BLaER1 treated with 17β-estradiol and CSF1 and Interleukin-3, amounts not matched to agents 10 nM and 100 nM (cell line): ENCODE data around the gene TM4SF1.

Source experiments
- H3K27ac ChIP-seq, 11 experiments: shearing (Covaris generic); formaldehyde crosslinking; 2 replicates each; pipeline ENCODE4 v1.8.1; 2022
- H3K27me3 ChIP-seq, 11 experiments: shearing (Covaris generic); formaldehyde crosslinking; 2 replicates each; pipeline ENCODE4 v1.8.1; 2022
- H3K36me3 ChIP-seq, 11 experiments: shearing (Covaris generic); formaldehyde crosslinking; 2 replicates each; pipeline ENCODE4 v1.8.1; 2022
- H3K4me1 ChIP-seq, 10 experiments: shearing (Covaris generic); formaldehyde crosslinking; 2 replicates each; pipeline ENCODE4 v1.8.1; 2022
- H3K4me2 ChIP-seq, 11 experiments: shearing (Covaris generic); formaldehyde crosslinking; 2 replicates each; pipeline ENCODE4 v1.8.1; 2022
- H3K4me3 ChIP-seq, 10 experiments: shearing (Covaris generic); formaldehyde crosslinking; 2 replicates each; pipeline ENCODE4 v1.8.1; 2022
- H3K9ac ChIP-seq, 11 experiments: shearing (Covaris generic); formaldehyde crosslinking; 2 replicates each; pipeline ENCODE4 v1.8.1; 2022
- H3K9me3 ChIP-seq, 11 experiments: shearing (Covaris generic); formaldehyde crosslinking; replicated peaks in 1 of 11; 2 replicates each; pipeline ENCODE4 v1.8.1; 2022
- H4K20me1 ChIP-seq, 11 experiments: shearing (Covaris generic); formaldehyde crosslinking; 2 replicates each; pipeline ENCODE4 v1.8.1; 2022
- Cebpa-rat ChIP-seq, 11 experiments: shearing (Covaris generic); IDR thresholded peaks; 2 replicates each; pipeline ENCODE4 v1.8.1; 2022

Gene TM4SF1

DNA sequence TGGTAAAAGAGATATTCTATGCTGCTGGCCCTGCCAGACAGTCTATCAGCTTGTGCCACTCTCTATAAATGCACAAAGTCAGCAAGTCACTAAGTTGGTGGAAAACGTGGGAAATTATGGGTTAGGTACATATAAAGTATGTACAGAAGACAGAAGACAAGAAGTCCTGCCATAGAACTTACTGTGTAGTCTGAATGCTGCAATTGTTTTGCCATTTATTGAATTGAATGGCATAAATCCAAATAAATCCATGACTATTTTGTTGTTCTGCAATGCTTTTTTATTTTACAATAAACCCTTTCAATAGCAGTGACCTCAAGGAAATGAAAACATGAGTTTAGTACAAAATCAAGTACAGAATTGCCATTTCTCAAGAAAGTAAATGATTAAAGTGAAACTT lies 34.1 kb upstream of the TM4SF1 start:
- Histone ChIP-seq H3K9me3 (no peaks in the 10 kb centered on the region), H3K4me3 (no peak overlapping the region), H3K36me3 (no peaks in the 10 kb centered on the region), H3K27ac (no peak overlapping the region), H3K4me1 (no peaks in the 10 kb centered on the region), H3K9ac (no peak overlapping the region), H3K4me2 (no peak overlapping the region), H4K20me1 (no peaks in the 10 kb centered on the region), H3K27me3 (no peaks in the 10 kb centered on the region)
- no peak for TF ChIP-seq Cebpa-rat (IDR thresholded peaks at IDR 0.05)

DNA sequence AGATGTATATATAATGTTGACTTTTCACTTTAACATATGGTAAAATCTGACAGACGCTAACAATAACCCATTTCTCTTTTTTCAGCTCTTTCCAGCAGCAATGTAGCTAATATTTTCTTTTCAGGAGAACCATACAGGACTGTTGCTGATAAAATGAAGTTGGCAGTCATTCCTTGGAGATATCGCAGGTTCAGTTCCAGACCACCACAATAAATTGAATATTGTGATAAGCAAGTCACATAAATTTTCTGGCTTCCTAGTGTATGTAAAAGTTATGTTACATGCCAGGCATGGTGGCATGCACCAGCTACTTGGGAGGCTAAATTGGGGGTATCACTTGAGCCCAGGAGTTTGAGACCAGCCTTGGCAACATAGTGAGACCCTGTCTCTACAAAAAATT lies 31.9 kb upstream of the TM4SF1 start:
- Histone ChIP-seq H3K9ac (no peak overlapping the region), H3K4me2 (no peak overlapping the region), H3K4me1 (no peaks in the 10 kb centered on the region), H3K27ac (no peak overlapping the region), H3K4me3 (no peak overlapping the region), H3K36me3 (no peaks in the 10 kb centered on the region), H4K20me1 (no peaks in the 10 kb centered on the region), H3K9me3 (no peaks in the 10 kb centered on the region), H3K27me3 (no peaks in the 10 kb centered on the region)
- no peak for TF ChIP-seq Cebpa-rat (IDR thresholded peaks at IDR 0.05)

DNA sequence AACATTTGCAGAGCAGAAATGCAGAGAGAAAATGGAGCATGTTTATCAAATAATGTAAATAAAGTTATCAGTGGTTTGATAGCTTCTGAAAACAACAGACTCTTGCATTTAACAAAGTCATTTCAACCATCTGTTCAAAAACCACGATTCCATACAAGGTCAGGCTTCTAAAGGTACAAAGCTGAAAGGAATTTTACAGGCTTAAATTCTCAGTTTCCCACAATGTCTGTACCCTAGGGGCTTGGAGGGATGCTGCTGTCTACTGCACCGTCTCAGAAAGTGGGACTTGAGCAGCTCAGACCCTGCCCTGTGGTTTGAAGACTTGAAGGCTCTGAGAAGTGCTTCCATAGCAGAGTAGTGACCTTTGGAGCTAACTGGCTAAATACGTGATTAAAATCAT lies 30.4 kb upstream of the TM4SF1 start:
- H3K27ac ChIP-seq = no peak overlapping the region
- no peaks in the 10 kb centered on the region for H3K4me1 ChIP-seq
- no peaks in the 10 kb centered on the region for H3K27me3 ChIP-seq
- TF ChIP-seq Cebpa-rat (IDR thresholded peaks at IDR 0.05) = no peak
- no peak overlapping the region for H3K9ac ChIP-seq
- no peak overlapping the region for H3K4me2 ChIP-seq
- H3K4me3 ChIP-seq = no peak overlapping the region
- no peaks in the 10 kb centered on the region for H3K36me3 ChIP-seq
- no peaks in the 10 kb centered on the region for H3K9me3 ChIP-seq
- H4K20me1 ChIP-seq = no peaks in the 10 kb centered on the region

DNA sequence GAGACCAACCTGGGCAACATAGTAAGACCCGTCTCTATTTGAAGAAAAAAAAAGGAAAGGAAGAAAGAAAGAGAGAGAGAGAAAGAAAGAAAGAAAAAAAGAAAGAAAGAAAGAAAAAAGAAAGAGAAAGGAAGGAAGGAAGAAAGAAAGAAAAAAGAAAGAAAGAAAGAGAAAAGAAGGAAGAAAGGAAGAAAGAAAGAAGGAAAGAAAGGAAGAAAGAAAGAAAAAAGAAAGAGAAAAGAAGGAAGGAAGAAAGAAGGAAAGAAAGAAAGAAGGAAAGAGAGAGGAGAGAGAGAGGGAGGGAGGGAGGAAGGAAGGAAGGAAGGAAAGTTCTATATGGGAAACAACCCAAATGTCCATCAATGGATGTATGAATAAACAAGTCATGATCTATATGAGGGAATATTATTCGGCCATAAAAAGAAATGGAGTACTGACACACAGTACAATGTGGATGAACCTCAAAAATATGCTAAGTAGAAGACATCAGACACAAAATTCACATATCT lies 28.8 kb upstream of the TM4SF1 start:
- H3K4me2 ChIP-seq = no peak overlapping the region
- no peak overlapping the region for H3K4me3 ChIP-seq
- no peak for TF ChIP-seq Cebpa-rat (IDR thresholded peaks at IDR 0.05)
- no peaks in the 10 kb centered on the region for H3K9me3 ChIP-seq
- no peak overlapping the region for H3K27ac ChIP-seq
- no peaks in the 10 kb centered on the region for H3K36me3 ChIP-seq
- H4K20me1 ChIP-seq = no peaks in the 10 kb centered on the region
- peaks cover 0 to 5% (median 0%) of the 10 kb centered on the region in 10 experiments; a peak in 1 of 20 replicates for H3K4me1 ChIP-seq
- H3K9ac ChIP-seq = no peak overlapping the region
- H3K27me3 ChIP-seq = no peaks in the 10 kb centered on the region

DNA sequence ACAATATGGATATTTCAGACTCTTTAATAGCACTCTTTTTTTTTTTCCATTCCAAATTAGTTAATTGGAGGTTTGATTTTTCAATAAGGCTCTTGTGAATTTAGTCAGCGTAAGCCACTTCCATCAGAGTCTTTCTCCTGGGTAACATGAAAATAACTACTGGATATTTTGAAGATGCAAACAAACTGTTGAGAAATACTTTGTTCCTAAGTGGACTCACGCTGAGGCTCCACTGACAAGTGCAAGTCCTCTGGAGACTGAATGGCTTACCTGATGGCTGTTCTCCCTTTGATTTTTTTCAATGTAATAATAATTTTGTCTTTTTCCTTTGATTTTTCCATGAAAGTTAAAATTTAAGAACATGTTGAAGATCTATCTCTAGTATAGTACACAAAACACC lies 26.0 kb upstream of the TM4SF1 start:
- no peak overlapping the region for H3K27ac ChIP-seq

DNA sequence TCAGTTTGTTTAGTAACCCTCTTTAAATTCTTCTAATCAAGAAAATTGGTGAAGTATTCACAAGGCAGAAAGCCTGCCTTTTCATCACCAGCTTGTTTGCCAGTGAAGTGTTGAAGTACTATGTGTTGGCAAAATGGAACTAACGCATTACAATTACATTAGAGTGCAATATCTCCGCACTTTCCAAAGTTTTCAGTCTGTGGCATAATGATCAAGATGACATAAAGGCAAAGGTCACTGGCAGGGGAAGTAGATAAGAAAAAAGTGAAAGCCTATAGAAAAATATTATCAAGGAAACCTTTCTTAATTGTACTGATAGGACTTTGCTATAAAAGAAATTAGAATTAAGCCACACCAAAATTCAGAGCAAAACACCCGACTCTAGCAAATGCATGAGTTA lies 25.0 kb upstream of the TM4SF1 start:
- Histone ChIP-seq H3K9me3 (no peaks in the 10 kb centered on the region; a peak in 1 of 22 replicates), H3K9ac (no peak overlapping the region), H3K27ac (no peak overlapping the region), H3K36me3 (no peaks in the 10 kb centered on the region), H3K27me3 (no peaks in the 10 kb centered on the region), H4K20me1 (no peaks in the 10 kb centered on the region), H3K4me1 (peaks cover 0 to 5% (median 0%) of the 10 kb centered on the region in 10 experiments; a peak in 1 of 20 replicates), H3K4me2 (no peak overlapping the region), H3K4me3 (no peak overlapping the region)
- no peak for TF ChIP-seq Cebpa-rat (IDR thresholded peaks at IDR 0.05)

More for the DNA sequence above, 26.0 kb upstream of the TM4SF1 start:
- H3K4me1 ChIP-seq = peaks cover 0 to 5% (median 0%) of the 10 kb centered on the region in 10 experiments; a peak in 1 of 20 replicates
- no peak overlapping the region for H3K4me3 ChIP-seq
- H3K9ac ChIP-seq = no peak overlapping the region
- TF ChIP-seq Cebpa-rat (IDR thresholded peaks at IDR 0.05) = no peak
- H3K9me3 ChIP-seq = no peaks in the 10 kb centered on the region; a peak in 1 of 22 replicates
- no peaks in the 10 kb centered on the region for H4K20me1 ChIP-seq
- H3K4me2 ChIP-seq = no peak overlapping the region
- H3K36me3 ChIP-seq = no peaks in the 10 kb centered on the region
- no peaks in the 10 kb centered on the region for H3K27me3 ChIP-seq

DNA sequence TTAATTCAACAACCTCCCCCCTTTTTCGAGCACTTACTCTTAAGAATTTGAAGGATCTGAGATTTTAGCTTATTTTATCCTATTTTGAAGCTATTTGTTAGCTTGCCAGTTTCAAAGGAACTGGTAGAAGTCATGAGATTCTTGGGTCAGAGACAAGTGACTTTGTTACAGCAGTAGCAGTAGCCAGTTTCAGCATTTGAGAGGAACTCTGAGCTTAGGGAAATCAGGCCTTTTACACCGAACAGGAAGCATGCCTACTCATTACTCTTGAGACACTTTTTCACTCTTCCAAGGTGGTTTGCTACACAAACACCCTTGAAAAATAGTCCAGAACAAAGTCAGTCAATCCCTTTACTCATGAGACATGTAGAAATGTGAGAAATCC lies 24.5 kb upstream of the TM4SF1 start:
- Histone ChIP-seq H4K20me1 (no peaks in the 10 kb centered on the region), H3K27ac (no peak overlapping the region), H3K4me1 (peaks cover 0 to 5% (median 0%) of the 10 kb centered on the region in 10 experiments; a peak in 1 of 20 replicates), H3K4me3 (no peak overlapping the region), H3K27me3 (no peaks in the 10 kb centered on the region), H3K36me3 (no peaks in the 10 kb centered on the region), H3K9me3 (no peaks in the 10 kb centered on the region; a peak in 1 of 22 replicates), H3K9ac (no peak overlapping the region), H3K4me2 (no peak overlapping the region)
- no peak for TF ChIP-seq Cebpa-rat (IDR thresholded peaks at IDR 0.05)

DNA sequence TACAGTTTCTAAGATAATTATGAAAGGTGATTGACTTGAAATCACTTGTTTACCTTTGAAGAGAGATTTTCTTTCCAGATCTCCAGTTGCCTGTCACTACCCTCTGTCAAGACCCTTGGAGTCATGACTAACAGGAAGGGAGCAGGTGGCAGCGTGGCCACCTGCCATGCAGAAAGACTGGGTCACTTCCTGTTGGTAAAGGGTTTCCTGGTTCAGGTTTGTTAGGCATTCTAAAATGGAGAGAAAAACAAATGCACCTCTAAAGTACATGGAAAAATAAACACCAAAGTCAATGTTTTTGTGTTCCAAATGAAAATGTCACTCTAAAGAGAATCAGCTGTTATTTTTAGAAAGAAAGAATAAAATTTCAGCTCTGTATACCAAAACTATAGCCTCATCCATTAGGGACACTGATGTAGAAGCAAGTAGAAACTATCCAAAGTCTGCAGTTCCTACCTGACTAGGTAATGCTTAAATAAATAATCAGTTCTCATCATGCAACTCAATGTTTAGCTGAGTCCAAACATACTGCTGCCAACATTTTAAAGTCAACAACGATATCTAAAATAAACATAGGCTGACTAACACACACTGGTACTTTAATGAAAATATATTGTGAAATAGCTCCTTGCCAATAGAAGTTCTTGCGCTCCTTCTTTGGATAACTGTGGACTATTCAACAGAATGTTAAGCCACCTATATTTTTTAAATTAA lies 23.9 kb upstream of the TM4SF1 start:
- H4K20me1 ChIP-seq = no peaks in the 10 kb centered on the region
- no peaks in the 10 kb centered on the region; a peak in 1 of 22 replicates for H3K9me3 ChIP-seq
- no peak overlapping the region for H3K27ac ChIP-seq
- no peaks in the 10 kb centered on the region for H3K27me3 ChIP-seq
- no peak for TF ChIP-seq Cebpa-rat (IDR thresholded peaks at IDR 0.05)
- no peak overlapping the region for H3K4me2 ChIP-seq
- H3K4me3 ChIP-seq = no peak overlapping the region
- no peak overlapping the region for H3K9ac ChIP-seq
- H3K4me1 ChIP-seq = peaks cover 0 to 5% (median 0%) of the 10 kb centered on the region in 10 experiments; a peak in 1 of 20 replicates
- no peaks in the 10 kb centered on the region for H3K36me3 ChIP-seq

DNA sequence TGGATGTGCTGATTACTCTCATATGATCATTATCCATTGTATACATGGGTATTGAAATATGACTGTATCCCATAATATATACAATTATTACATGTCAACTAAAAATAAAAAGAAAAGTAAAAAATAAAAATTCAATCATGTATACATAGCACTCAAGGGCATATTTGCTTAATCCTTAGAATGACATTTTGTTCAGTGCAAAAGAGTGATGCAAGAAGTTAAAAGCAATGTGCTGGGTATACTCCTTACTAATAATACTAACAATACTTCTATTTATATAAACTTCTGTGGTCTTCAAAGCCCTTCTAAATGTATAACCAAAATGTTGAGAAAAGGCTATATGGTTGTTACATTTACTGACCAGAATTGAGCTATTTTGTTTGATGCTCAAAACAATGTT lies 23.2 kb upstream of the TM4SF1 start:
- no peaks in the 10 kb centered on the region; a peak in 1 of 22 replicates for H3K9me3 ChIP-seq
- peaks cover 0 to 5% (median 0%) of the 10 kb centered on the region in 10 experiments; a peak in 1 of 20 replicates for H3K4me1 ChIP-seq
- no peaks in the 10 kb centered on the region for H4K20me1 ChIP-seq
- no peak overlapping the region for H3K4me2 ChIP-seq
- no peaks in the 10 kb centered on the region for H3K36me3 ChIP-seq
- H3K27ac ChIP-seq = no peak overlapping the region
- TF ChIP-seq Cebpa-rat (IDR thresholded peaks at IDR 0.05) = no peak
- H3K27me3 ChIP-seq = no peaks in the 10 kb centered on the region
- H3K9ac ChIP-seq = no peak overlapping the region
- H3K4me3 ChIP-seq = no peak overlapping the region

DNA sequence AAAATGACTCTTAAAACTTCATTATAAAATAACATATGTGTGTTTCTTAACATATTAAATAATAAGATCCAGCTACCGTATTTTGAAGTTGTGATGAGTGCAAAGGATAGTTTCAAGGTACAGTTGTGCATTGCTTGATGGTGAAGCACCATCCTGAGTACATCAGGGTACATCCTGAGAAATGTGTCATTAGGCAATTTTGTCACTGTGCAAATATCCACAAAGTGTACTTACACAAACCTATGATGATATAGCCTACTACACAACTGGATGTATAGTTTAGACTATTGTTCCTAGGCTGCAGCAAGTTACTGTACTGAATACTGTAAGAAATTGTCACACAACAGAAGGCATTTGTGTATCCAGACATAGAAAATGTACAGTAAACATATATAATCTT lies 20.8 kb upstream of the TM4SF1 start:
- Histone ChIP-seq H3K27ac (no peak overlapping the region), H3K4me2 (no peak overlapping the region), H3K4me3 (no peak overlapping the region), H3K36me3 (no peaks in the 10 kb centered on the region), H3K9ac (no peak overlapping the region), H3K4me1 (peaks cover 0 to 12% (median 0%) of the 10 kb centered on the region in 10 experiments; a peak in 6 of 20 replicates), H3K9me3 (no peaks in the 10 kb centered on the region; a peak in 1 of 22 replicates), H4K20me1 (no peaks in the 10 kb centered on the region), H3K27me3 (no peaks in the 10 kb centered on the region)
- TF ChIP-seq Cebpa-rat (IDR thresholded peaks at IDR 0.05) = no peak
